ENCODE data around the gene LEPROT. TPM values are rescaled to one million over a fixed set of nuclear protein-coding genes. Genes with fewer than 3 reads are reported as not detected.
"Not testable (repeated sequence)": the region's sequence is repeated elsewhere in the genome, so short reads cannot be mapped to it uniquely, and the experiment has no call there.

LEPROT gene
- total and polyA plus RNA-seq, 12 donors = 26.2 to 55.5 (median 39.2) TPM

- Histone ChIP-seq H3K4me3 (no peak overlapping the region), H3K27ac (no peak overlapping the region), H3K36me3 (no peaks in the 10 kb centered on the region), H3K9me3 (peaks cover 0 to 12% (median 0%) of the 10 kb centered on the region in 11 donors), H3K4me1 (no peaks in the 10 kb centered on the region), H3K27me3 (no peaks in the 10 kb centered on the region)
- intact Hi-C loops (cut with DNase I) = loop anchor here in 1 of 10 donors (10.0 kb wide), 1 partner anchor 223 kb away; no protein-coding TSS in a partner anchor
- no peak for ATAC-seq
- no peak for DNase-seq
- TF ChIP-seq CTCF (IDR thresholded peaks at IDR 0.05) = no peak
These were observed 37.4 kb downstream of the LEPROT start for GRCh38 chr1:65457868-65458267.

GRCh38 chr1:65458730-65459396, 38.4 kb downstream of the LEPROT start:
- peak in 2 of 8 donors; percentile 8 to 42 for ATAC-seq
- no peaks in the 10 kb centered on the region for H3K36me3 ChIP-seq
- TF ChIP-seq CTCF (IDR thresholded peaks at IDR 0.05) = no peak
- no peaks in the 10 kb centered on the region for H3K27me3 ChIP-seq
- DNase-seq = no peak
- H3K4me1 ChIP-seq = no peaks in the 10 kb centered on the region
- H3K4me3 ChIP-seq = no peak overlapping the region
- WGBS, 2 donors = 79 to 85% methylated on average over 2 of the region's 2 CpGs
- peaks cover 0 to 19% (median 0%) of the 10 kb centered on the region in 11 donors for H3K9me3 ChIP-seq
- intact Hi-C loops (cut with DNase I) = loop anchor here in 1 of 10 donors (10.0 kb wide), 1 partner anchor 224 kb away; no protein-coding TSS in a partner anchor
- H3K27ac ChIP-seq = no peak overlapping the region

- Histone ChIP-seq H3K27me3 (no peaks in the 10 kb centered on the region), H3K4me1 (no peaks in the 10 kb centered on the region), H3K4me3 (no peak overlapping the region), H3K36me3 (no peaks in the 10 kb centered on the region), H3K9me3 (peaks cover 0 to 15% (median 0%) of the 10 kb centered on the region in 11 donors), H3K27ac (no peak overlapping the region)
- WGBS, 2 donors = 79 to 88% methylated on average over 1 of the region's 1 CpG
- ATAC-seq = peak in 1 of 8 donors; percentile 8
- TF ChIP-seq CTCF (IDR thresholded peaks at IDR 0.05) = peak in 8 of 9 donors; percentile 13 to 58 (median 46)
- intact Hi-C loops (cut with DNase I) = loop anchor here in 1 of 10 donors (10.0 kb wide), 1 partner anchor 225 kb away; no protein-coding TSS in a partner anchor
- DNase-seq = no peak
These were observed 38.9 kb downstream of the LEPROT start for GRCh38 chr1:65459397-65459768.

- H3K27ac ChIP-seq; DNase-seq; H3K4me3 ChIP-seq; intact Hi-C loops (cut with DNase I); H3K36me3 ChIP-seq; ATAC-seq; H3K27me3 ChIP-seq: not testable (repeated sequence)
- peaks cover 0 to 31% (median 16%) of the 10 kb centered on the region in 9 donors for H3K4me1 ChIP-seq
- 93 to 95% methylated on average over 1 of the region's 1 CpG for WGBS, 2 donors
- H3K9me3 ChIP-seq = peaks cover 0 to 22% (median 0%) of the 10 kb centered on the region in 11 donors
These were observed 45.4 kb downstream of the LEPROT start for GRCh38 chr1:65465837-65466236.

GRCh38 chr1:65467536-65467935, 47.1 kb downstream of the LEPROT start:
- DNase-seq = no peak
- Histone ChIP-seq H3K9me3 (peaks cover 0 to 22% (median 0%) of the 10 kb centered on the region in 11 donors), H3K27ac (no peak overlapping the region), H3K36me3 (no peaks in the 10 kb centered on the region), H3K4me1 (peaks cover 0 to 40% (median 19%) of the 10 kb centered on the region in 9 donors), H3K4me3 (no peak overlapping the region), H3K27me3 (no peaks in the 10 kb centered on the region)
- no peak for TF ChIP-seq CTCF (IDR thresholded peaks at IDR 0.05)
- intact Hi-C loops (cut with DNase I) = no loop called here
- WGBS, 2 donors = 44 to 61% methylated on average over 6 of the region's 6 CpGs
- no peak for ATAC-seq
